Endothelial cell of umbilical vein (primary cell): Measurements from ENCODE around the gene EEF1AKMT4. TPM values are rescaled to one million over a fixed set of nuclear protein-coding genes. Genes with fewer than 3 reads are reported as not detected.
A peak's percentile ranks its signal among the peaks of the same experiment; 100 is the strongest.

Experiments
- BruUV-seq: library from RNA; stranded (reverse); fragments of 400-500 nt; replicated peaks from 2 replicates; lab custom pipeline; 2021; lab: Mats Ljungman, UMichigan
- CTCF ChIA-PET: fragments of 300-600, 350-600 bp; sonication (Branson Sonifier 250); formaldehyde crosslinking; loops from one replicate; lab custom pipeline; 2021; ENCODE audit warnings: antibody characterized with exemption, inconsistent platforms; lab: Charles Lee
- POLR2A ChIA-PET: fragments of 300-600, 350-600 bp; sonication (Branson Sonifier 250); formaldehyde crosslinking; loops from one replicate; lab custom pipeline; 2021; ENCODE audit warnings: antibody characterized with exemption, inconsistent platforms; lab: Charles Lee
- DNase-seq: peaks from one replicate; pipeline ENCODE4 v3.0.0-alpha.2; 2011; ENCODE audit warnings: low read depth, low spot score
- FAIRE-seq: peaks from 2 replicates; lab custom pipeline; 2011; peaks lifted over from hg19 to GRCh38; lab: Jason Lieb, UNC
- H2AFZ ChIP-seq: 2 replicates; pipeline ENCODE4 v1.6.0; 2012; ENCODE audit warnings: low read depth, low read length, control low read depth, inconsistent platforms
- H3K27ac ChIP-seq: 2 replicates; pipeline ENCODE4 v1.5.1; 2011; ENCODE audit warnings: low read depth, mild to moderate bottlenecking, control low read depth, low read length, moderate library complexity; ENCODE audit not compliant: insufficient read depth
- H3K27me3 ChIP-seq, 2 experiments: 2 replicates each; pipeline versions ENCODE4 v1.6.0 to v1.6.1; 2011; ENCODE audit warnings: low read length in 2 of 2, mixed read lengths in 1 of 2; ENCODE audit not compliant: control insufficient read depth in 2 of 2, insufficient read depth in 2 of 2
- H3K36me3 ChIP-seq, 2 experiments: 2 replicates in 1 of 2; 3 replicates in 1 of 2; pipeline ENCODE4 v1.5.1; 2011; ENCODE audit warnings: low read length in 2 of 2, mild to moderate bottlenecking in 1 of 2, moderate library complexity in 1 of 2; ENCODE audit not compliant: control insufficient read depth in 2 of 2, insufficient read depth in 2 of 2; ENCODE audit errors: extremely low read depth in 1 of 2
- H3K4me1 ChIP-seq: 3 replicates; pipeline ENCODE4 v1.5.1; 2011; ENCODE audit warnings: mild to moderate bottlenecking, low read length; ENCODE audit not compliant: control insufficient read depth, insufficient read depth; ENCODE audit errors: extremely low read depth
- H3K4me2 ChIP-seq: 2 replicates; pipeline ENCODE4 v1.6.1; 2011; ENCODE audit warnings: low read length, control low read depth, mixed read lengths; ENCODE audit not compliant: insufficient read depth
- H3K4me3 ChIP-seq, 3 experiments: fragments of 200-600 bp in 1 of 3; sonication (generic), shearing (Covaris generic) in 1 of 3; replicated peaks in 1 of 3; 2 replicates each; pipeline ENCODE4 v1.5.1; 2011 to 2016; ENCODE audit warnings: control low read depth in 3 of 3, low read length in 3 of 3, mild to moderate bottlenecking in 2 of 3, inconsistent platforms in 1 of 3, low read depth in 1 of 3, moderate library complexity in 1 of 3; ENCODE audit not compliant: insufficient read depth in 1 of 3
- H3K79me2 ChIP-seq: 2 replicates; pipeline ENCODE4 v1.6.0; 2012; ENCODE audit warnings: low read length, inconsistent platforms; ENCODE audit not compliant: control insufficient read depth, insufficient read depth
- H3K9ac ChIP-seq: replicated peaks from 2 replicates; pipeline ENCODE3; 2011; ENCODE audit warnings: low read length, control low read depth; ENCODE audit not compliant: insufficient read depth; ENCODE audit errors: extremely low read depth
- H3K9me1 ChIP-seq: replicated peaks from 3 replicates; pipeline ENCODE4 v1.6.0; 2011; ENCODE audit warnings: mild to moderate bottlenecking, low read length; ENCODE audit not compliant: control insufficient read depth, insufficient read depth; ENCODE audit errors: extremely low read depth
- H3K9me3 ChIP-seq: replicated peaks from 2 replicates; pipeline ENCODE4 v1.5.1; 2012; ENCODE audit warnings: low read length, inconsistent platforms; ENCODE audit not compliant: control insufficient read depth, insufficient read depth
- H4K20me1 ChIP-seq: replicated peaks from 2 replicates; pipeline ENCODE3; 2011; ENCODE audit warnings: mild to moderate bottlenecking, low read length; ENCODE audit not compliant: control insufficient read depth, insufficient read depth; ENCODE audit errors: extremely low read depth
- EZH2 ChIP-seq: IDR thresholded peaks from 2 replicates; pipeline ENCODE4 v1.6.1; 2012; ENCODE audit warnings: borderline replicate concordance, low read depth, mild to moderate bottlenecking, moderate library complexity, low read length, inconsistent platforms; ENCODE audit not compliant: severe bottlenecking
- FOS ChIP-seq: IDR thresholded peaks from 2 replicates; pipeline ENCODE4 v1.6.1; 2011; ENCODE audit warnings: mild to moderate bottlenecking, low read length, moderate library complexity, borderline replicate concordance; ENCODE audit not compliant: insufficient read depth
- GATA2 ChIP-seq: IDR thresholded peaks from 2 replicates; pipeline ENCODE4 v1.7.0; 2011; ENCODE audit warnings: low read depth, mild to moderate bottlenecking, moderate library complexity, mixed read lengths, low read length; ENCODE audit not compliant: insufficient read length, insufficient read depth
- JUN ChIP-seq: IDR thresholded peaks from 2 replicates; pipeline ENCODE4 v1.6.1; 2011; ENCODE audit warnings: borderline replicate concordance, low read depth; ENCODE audit not compliant: insufficient read length, insufficient read depth
- MYC ChIP-seq: IDR thresholded peaks from one replicate; pipeline ENCODE4 v1.6.1; 2011; ENCODE audit warnings: mild to moderate bottlenecking, low read depth, low read length
- POLR2A ChIP-seq: IDR thresholded peaks from 2 replicates; pipeline ENCODE4 v1.6.1; 2012; ENCODE audit warnings: low read depth, mild to moderate bottlenecking, control low read depth, low read length
- POLR2AphosphoS5 ChIP-seq: IDR thresholded peaks from 2 replicates; pipeline ENCODE4 v1.6.1; 2012; ENCODE audit warnings: low read depth, mild to moderate bottlenecking, control low read depth, low read length, moderate library complexity; ENCODE audit not compliant: insufficient read depth
- dilution Hi-C: fragments of 300-500 bp; cut with MboI; formaldehyde crosslinking; loops from one replicate; pipeline ENCODE4 v1.15.0; 2019; ENCODE audit warnings: low sequenced_read_pairs; ENCODE audit not compliant: extremely low pct_ligation_motif_present
- intact Hi-C: fragments of 100-400 bp; cut with micrococcal nuclease; formaldehyde crosslinking; loops from one replicate; pipeline ENCODE4 v1.10.0; 2022
- polyA plus RNA-seq, 4 experiments: library from polyadenylated mRNA; depleted of rRNA in 3 of 4; stranded (reverse) in 3 of 4; unstranded in 1 of 4; fragments of >200 nt; gene quantifications; 2 replicates each; pipeline versions ENCODE4 v1.2.1 to v1.2.3, GENCODE V29; 2011 to 2012; ENCODE audit warnings: missing spikeins in 1 of 4
- total RNA-seq: library from RNA; stranded (reverse); gene quantifications from 2 replicates; pipeline ENCODE4 v1.2.3, GENCODE V29; 2021
- TF ChIP-seq, protein P1 (sequence below), 2 donors: IDR thresholded peaks; 1 replicate in 1 of 2; 2 replicates in 1 of 2; pipeline ENCODE4 v1.5.1; 2011; ENCODE audit warnings: low read length in 2 of 2, mild to moderate bottlenecking in 2 of 2, moderate library complexity in 2 of 2, control low read depth in 1 of 2, inconsistent platforms in 1 of 2, low read depth in 1 of 2; ENCODE audit not compliant: insufficient read depth in 1 of 2; ENCODE audit errors: extremely low read depth in 1 of 2
- TF ChIP-seq, protein P2 (sequence below): IDR thresholded peaks from 2 replicates; pipeline ENCODE4 v1.6.1; 2011; ENCODE audit not compliant: insufficient read depth, insufficient read length

EEF1AKMT4 gene
- total and polyA plus RNA-seq, 2 donors (not counting 3 experiments of a cell fraction or from before 2014, with no cell fraction given): 3.4 to 8.0 TPM

DNA sequence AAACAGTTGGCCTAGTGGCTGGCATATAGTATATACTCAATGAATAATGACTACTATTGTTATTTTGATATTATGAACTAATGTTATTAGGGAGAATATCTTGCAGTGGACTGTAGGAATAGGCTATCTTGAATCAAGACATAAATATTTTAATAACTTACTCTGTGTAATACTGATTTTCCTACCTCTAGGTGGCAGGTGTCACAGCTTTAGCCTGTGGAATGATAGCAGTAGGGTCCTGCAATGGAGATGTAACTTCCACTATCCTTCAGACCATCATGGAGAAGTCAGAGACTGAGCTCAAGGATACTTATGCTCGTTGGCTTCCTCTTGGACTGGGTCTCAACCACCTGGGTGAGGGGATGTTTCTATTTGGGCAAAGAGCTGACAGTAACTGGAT is 56.1 kb downstream of the EEF1AKMT4 start:
- DNase-seq (peak; percentile 42), FAIRE-seq (peak; percentile 55)
- CTCF ChIA-PET: interaction anchor here (0.5 to 2.3 kb wide), 8 partner anchors 10 to 239 kb away, joined by 3 to 10 read pairs (median 4); partner anchors contain the start of gene FAM131A
- H3K9me1 ChIP-seq: no peaks in the 10 kb centered on the region
- POLR2A ChIA-PET: no interaction called here
- H3K27ac ChIP-seq: no peak overlapping the region
- intact Hi-C loops (no loop called here), dilution Hi-C loops (no loop called here)
- no peak overlapping the region for H3K4me2 ChIP-seq
- peaks cover 44 to 53% of the 10 kb centered on the region in 2 experiments for H3K36me3 ChIP-seq
- no peaks in the 10 kb centered on the region for H3K27me3 ChIP-seq
- H3K79me2 ChIP-seq: peaks cover 39% of the 10 kb centered on the region
- H4K20me1 ChIP-seq: no peaks in the 10 kb centered on the region
- no peak overlapping the region for H2AFZ ChIP-seq
- peaks cover 3% of the 10 kb centered on the region for H3K4me1 ChIP-seq
- H3K4me3 ChIP-seq: no peak overlapping the region
- no peaks in the 10 kb centered on the region for H3K9me3 ChIP-seq
- no TSS peak for BruUV-seq
- H3K9ac ChIP-seq: no peak overlapping the region
- TF ChIP-seq, protein P1, sequence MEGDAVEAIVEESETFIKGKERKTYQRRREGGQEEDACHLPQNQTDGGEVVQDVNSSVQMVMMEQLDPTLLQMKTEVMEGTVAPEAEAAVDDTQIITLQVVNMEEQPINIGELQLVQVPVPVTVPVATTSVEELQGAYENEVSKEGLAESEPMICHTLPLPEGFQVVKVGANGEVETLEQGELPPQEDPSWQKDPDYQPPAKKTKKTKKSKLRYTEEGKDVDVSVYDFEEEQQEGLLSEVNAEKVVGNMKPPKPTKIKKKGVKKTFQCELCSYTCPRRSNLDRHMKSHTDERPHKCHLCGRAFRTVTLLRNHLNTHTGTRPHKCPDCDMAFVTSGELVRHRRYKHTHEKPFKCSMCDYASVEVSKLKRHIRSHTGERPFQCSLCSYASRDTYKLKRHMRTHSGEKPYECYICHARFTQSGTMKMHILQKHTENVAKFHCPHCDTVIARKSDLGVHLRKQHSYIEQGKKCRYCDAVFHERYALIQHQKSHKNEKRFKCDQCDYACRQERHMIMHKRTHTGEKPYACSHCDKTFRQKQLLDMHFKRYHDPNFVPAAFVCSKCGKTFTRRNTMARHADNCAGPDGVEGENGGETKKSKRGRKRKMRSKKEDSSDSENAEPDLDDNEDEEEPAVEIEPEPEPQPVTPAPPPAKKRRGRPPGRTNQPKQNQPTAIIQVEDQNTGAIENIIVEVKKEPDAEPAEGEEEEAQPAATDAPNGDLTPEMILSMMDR (IDR thresholded peaks at IDR 0.05; ENCODE audit: extremely low read depth in 1 of 2, insufficient read depth in 1 of 2, low read depth in 1 of 2, low read length in 2 of 2): peak; percentile 23 to 29
- TF ChIP-seq POLR2A (no peak), GATA2 (no peak)

DNA sequence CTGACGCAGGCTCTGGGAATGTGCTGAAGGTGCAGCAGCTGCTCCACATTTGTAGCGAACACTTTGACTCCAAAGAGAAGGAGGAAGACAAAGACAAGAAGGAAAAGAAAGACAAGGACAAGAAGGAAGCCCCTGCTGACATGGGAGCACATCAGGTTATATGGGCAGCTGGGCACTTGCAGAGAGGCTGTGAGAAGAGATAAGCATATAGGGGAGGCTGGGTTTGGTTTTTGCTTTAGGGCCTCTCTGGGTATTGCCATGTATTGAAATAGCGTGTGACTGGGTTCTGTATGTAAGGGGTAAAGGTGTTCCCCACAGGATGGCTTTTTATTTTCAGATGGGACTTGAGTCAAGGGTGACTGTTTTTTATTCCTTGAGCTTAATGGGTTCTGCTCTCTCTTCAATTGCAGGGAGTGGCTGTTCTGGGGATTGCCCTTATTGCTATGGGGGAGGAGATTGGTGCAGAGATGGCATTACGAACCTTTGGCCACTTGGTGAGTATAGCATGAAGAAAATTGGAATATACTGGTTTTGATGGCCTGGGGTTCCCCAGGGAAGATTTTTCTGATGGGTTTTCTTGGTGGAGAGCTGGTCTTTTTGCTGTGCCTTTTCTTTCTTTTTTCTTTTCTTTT is 57.0 kb downstream of the EEF1AKMT4 start:
- ChIA-PET POLR2A (no interaction called here), CTCF (interaction anchor here (0.7 to 2.3 kb wide), 6 partner anchors 14 to 238 kb away, joined by 3 to 10 read pairs (median 4); partner anchors contain the start of gene FAM131A)
- Histone ChIP-seq H3K4me2 (no peak overlapping the region), H3K9me3 (no peaks in the 10 kb centered on the region), H3K79me2 (peaks cover 31% of the 10 kb centered on the region), H3K27me3 (no peaks in the 10 kb centered on the region), H3K36me3 (peaks cover 42 to 51% of the 10 kb centered on the region in 2 experiments), H3K4me1 (no peaks in the 10 kb centered on the region), H3K9me1 (no peaks in the 10 kb centered on the region), H4K20me1 (no peaks in the 10 kb centered on the region), H3K9ac (no peak overlapping the region), H3K4me3 (no peak overlapping the region), H2AFZ (no peak overlapping the region), H3K27ac (no peak overlapping the region)
- no TSS peak for BruUV-seq
- intact Hi-C loops (no loop called here), dilution Hi-C loops (no loop called here)
- DNase-seq: no peak
- TF ChIP-seq GATA2 (no peak), JUN (no peak), MYC (no peak), EZH2 (no peak), FOS (no peak), POLR2AphosphoS5 (no peak), POLR2A (no peak)
- TF ChIP-seq, protein P2, sequence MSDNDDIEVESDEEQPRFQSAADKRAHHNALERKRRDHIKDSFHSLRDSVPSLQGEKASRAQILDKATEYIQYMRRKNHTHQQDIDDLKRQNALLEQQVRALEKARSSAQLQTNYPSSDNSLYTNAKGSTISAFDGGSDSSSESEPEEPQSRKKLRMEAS: no peak
- TF ChIP-seq, protein P1 (IDR thresholded peaks at IDR 0.05; ENCODE audit: extremely low read depth in 1 of 2, insufficient read depth in 1 of 2, low read depth in 1 of 2, low read length in 2 of 2): no peak
- FAIRE-seq: no peak
